Testis (tissue), 2 donors: ENCODE results near the gene TPPP2.

ENCODE experiments used
- POLR2A ChIP-seq: fragments of 450-650 bp; IDR thresholded peaks from one replicate; pipeline ENCODE4 v1.6.1; 2017; ENCODE audit warnings: antibody characterized with exemption, mild to moderate bottlenecking, moderate library complexity
- TF ChIP-seq, protein P1 (sequence below), 3 experiments: fragments of 450-650 bp in 2 of 3; fragments of 200-600 bp in 1 of 3; sonication (generic) in 1 of 3; IDR thresholded peaks; one replicate each; pipeline ENCODE4 v1.5.1; 2016 to 2019; ENCODE audit warnings: antibody characterized with exemption in 3 of 3, mild to moderate bottlenecking in 2 of 3, moderate library complexity in 1 of 3

DNA sequence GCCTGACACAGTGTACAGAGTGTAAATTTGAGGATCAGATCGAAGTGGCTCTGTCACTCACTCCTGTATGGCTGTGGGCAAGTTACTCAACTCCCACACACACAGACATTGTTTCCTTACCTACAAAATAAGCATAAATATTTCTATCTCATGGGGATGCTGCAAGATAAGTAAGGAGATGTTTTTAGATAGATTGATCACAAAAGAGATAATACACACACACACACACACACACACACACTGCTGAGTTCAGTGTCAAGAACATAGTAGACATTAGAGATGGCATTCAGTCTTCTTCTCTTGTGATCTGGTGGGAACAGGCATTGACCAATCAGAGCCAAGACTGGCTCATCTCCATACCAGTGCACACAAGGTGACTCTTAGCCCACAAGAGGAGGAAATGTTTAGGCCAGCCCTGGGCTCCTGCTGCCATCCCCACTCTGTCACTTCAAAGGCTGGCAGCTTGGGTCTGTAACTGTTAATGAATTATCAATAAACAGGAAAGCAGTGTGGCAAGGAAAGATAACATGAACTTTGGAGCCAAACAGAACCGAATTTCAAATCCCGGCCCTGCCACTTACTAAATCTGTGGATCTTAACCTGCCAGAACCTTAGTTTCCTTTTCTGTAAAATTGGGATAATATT is 24.2 kb downstream of the TPPP2 start:
- no peak for TF ChIP-seq POLR2A
- TF ChIP-seq, protein P1, sequence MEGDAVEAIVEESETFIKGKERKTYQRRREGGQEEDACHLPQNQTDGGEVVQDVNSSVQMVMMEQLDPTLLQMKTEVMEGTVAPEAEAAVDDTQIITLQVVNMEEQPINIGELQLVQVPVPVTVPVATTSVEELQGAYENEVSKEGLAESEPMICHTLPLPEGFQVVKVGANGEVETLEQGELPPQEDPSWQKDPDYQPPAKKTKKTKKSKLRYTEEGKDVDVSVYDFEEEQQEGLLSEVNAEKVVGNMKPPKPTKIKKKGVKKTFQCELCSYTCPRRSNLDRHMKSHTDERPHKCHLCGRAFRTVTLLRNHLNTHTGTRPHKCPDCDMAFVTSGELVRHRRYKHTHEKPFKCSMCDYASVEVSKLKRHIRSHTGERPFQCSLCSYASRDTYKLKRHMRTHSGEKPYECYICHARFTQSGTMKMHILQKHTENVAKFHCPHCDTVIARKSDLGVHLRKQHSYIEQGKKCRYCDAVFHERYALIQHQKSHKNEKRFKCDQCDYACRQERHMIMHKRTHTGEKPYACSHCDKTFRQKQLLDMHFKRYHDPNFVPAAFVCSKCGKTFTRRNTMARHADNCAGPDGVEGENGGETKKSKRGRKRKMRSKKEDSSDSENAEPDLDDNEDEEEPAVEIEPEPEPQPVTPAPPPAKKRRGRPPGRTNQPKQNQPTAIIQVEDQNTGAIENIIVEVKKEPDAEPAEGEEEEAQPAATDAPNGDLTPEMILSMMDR (IDR thresholded peaks at IDR 0.05) = no peak
